Activated CD4-positive, alpha-beta memory T cell treated with anti-CD3 and anti-CD28 coated beads, Interleukin-2, amount 10 ng/mL, durations not matched to agents 7 days and 5 days (primary cell): Measurements from ENCODE around the gene CTNNA1. TPM values are rescaled to one million over a fixed set of nuclear protein-coding genes. Genes with fewer than 3 reads are reported as not detected.
A peak's percentile ranks its signal among the peaks of the same experiment; 100 is the strongest.
"Not testable (repeated sequence)": the region's sequence is repeated elsewhere in the genome, so short reads cannot be mapped to it uniquely, and the experiment has no call there.

Experiments
- CTCF ChIA-PET: fragments of 350-600 bp; sonication (Branson Sonifier 250); formaldehyde crosslinking; loops from one replicate; lab custom pipeline; 2021; ENCODE audit warnings: antibody characterized with exemption, inconsistent platforms; lab: Charles Lee
- POLR2A ChIA-PET: fragments of 350-600 bp; sonication (Branson Sonifier 250); formaldehyde crosslinking; loops from one replicate; lab custom pipeline; 2021; ENCODE audit warnings: antibody characterized with exemption; lab: Charles Lee
- DNase-seq: peaks from one replicate; pipeline ENCODE4 v3.0.0-alpha.2; 2020
- H3K27ac Mint-ChIP-seq: one replicate; pipeline ENCODE4 v1.8.0; 2021; ENCODE audit warnings: mild to moderate bottlenecking, mixed read lengths
- H3K27me3 Mint-ChIP-seq: one replicate; pipeline ENCODE4 v1.8.0; 2021; ENCODE audit warnings: mixed read lengths
- H3K36me3 Mint-ChIP-seq: one replicate; pipeline ENCODE4 v1.8.0; 2021; ENCODE audit warnings: low read depth, mixed read lengths
- H3K4me1 Mint-ChIP-seq: one replicate; pipeline ENCODE4 v1.8.0; 2021; ENCODE audit warnings: mixed read lengths
- H3K4me3 Mint-ChIP-seq: one replicate; pipeline ENCODE4 v1.8.0; 2021; ENCODE audit warnings: mild to moderate bottlenecking, mixed read lengths
- H3K9me3 Mint-ChIP-seq: one replicate; pipeline ENCODE4 v1.8.0; 2021; ENCODE audit warnings: mixed read lengths
- total RNA-seq, 2 experiments: library from RNA; stranded (reverse); gene quantifications; one replicate each; pipeline ENCODE4 v1.2.3, GENCODE V29; 2021

CTNNA1 gene, protein sequence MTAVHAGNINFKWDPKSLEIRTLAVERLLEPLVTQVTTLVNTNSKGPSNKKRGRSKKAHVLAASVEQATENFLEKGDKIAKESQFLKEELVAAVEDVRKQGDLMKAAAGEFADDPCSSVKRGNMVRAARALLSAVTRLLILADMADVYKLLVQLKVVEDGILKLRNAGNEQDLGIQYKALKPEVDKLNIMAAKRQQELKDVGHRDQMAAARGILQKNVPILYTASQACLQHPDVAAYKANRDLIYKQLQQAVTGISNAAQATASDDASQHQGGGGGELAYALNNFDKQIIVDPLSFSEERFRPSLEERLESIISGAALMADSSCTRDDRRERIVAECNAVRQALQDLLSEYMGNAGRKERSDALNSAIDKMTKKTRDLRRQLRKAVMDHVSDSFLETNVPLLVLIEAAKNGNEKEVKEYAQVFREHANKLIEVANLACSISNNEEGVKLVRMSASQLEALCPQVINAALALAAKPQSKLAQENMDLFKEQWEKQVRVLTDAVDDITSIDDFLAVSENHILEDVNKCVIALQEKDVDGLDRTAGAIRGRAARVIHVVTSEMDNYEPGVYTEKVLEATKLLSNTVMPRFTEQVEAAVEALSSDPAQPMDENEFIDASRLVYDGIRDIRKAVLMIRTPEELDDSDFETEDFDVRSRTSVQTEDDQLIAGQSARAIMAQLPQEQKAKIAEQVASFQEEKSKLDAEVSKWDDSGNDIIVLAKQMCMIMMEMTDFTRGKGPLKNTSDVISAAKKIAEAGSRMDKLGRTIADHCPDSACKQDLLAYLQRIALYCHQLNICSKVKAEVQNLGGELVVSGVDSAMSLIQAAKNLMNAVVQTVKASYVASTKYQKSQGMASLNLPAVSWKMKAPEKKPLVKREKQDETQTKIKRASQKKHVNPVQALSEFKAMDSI
- total RNA-seq = 10 to 100 TPM; 79.8 to 90.5 TPM

DNA sequence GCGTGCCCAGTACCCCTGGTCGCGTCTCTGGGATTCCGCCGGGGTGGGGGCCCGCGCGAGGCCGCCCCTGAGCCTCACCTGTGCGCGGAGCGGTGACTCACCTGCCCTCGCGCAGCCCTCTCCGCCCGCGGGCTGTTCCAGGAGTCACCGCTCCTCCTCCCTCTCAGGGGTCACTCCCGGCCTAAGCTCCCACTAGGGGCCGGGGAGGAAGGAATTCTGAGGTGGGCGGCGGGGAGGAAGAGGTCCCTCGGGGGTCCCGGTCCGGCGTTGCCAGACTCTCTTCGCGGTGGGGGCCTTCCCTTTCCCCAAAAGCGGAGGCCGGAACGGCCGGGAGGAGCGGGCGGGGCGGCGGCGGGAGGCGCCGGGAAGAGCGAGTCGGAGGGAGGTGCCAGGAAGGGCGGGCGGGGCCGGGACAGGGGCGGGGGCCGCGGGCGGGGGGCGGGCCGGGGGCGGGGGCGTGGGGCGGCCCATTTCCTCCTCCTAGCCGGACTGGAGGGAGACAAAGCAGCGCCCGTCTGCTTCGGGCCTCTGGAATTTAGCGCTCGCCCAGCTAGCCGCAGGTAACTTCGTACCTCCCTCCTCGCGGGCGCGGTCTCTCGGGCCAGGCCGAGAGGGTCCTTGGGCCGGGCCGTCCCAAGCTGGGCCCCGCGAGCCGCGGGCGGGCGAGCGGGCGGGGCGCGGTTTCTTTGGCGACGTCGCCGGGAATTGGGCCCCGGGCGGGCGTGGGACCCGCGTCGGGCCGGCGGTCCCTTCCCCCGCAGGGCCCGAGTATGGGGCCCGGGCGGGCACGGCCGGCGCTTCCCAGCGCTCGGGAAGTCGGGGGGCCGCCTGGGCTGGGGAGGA lies at the start of gene CTNNA1:
Gene CTNNA1, plus strand, starts transcription at position 475 of the 843 bp plus-strand sequence. CDS start 28,500 bp downstream, outside the sequence.
- POLR2A ChIA-PET = interaction anchor here (1.1 kb wide), 1 partner anchor 9 kb away, joined by 6 read pairs; no protein-coding TSS in a partner anchor
- CTCF ChIA-PET = no interaction called here
- Mint-ChIP-seq H3K36me3 (peaks cover 16% of the 10 kb centered on the region), H3K9me3 (no peaks in the 10 kb centered on the region), H3K4me3 (peak within 1 kb of the TSS; percentile 73), H3K27ac (no peak within 1 kb of the TSS), H3K27me3 (peaks cover 24% of the 10 kb centered on the region), H3K4me1 (peaks cover 40% of the 10 kb centered on the region)
- peak; percentile 69 for DNase-seq

DNA sequence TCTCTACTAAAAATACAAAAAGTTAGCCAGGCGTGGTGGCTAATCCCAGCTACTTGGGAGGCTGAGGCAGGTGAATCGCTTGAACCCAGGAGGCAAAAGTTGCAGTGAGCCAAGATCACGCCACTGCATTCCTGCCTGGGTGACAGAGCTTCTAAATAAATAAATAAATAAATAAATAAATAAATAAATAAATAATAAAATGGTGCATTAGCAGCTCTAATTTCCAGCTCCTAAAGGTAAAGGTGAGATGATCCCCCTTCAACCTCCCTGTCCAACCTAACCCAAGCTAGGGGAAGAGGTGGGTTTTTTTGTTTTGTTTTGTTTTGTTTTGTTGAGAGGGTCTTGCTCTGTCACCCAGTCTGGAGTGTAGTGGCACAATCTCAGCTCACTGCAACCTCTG lies 49.4 kb upstream of the CTNNA1 start:
- H3K9me3 Mint-ChIP-seq, H3K27ac Mint-ChIP-seq, H3K4me3 Mint-ChIP-seq, H3K36me3 Mint-ChIP-seq, CTCF ChIA-PET, POLR2A ChIA-PET, H3K4me1 Mint-ChIP-seq, DNase-seq: not testable (repeated sequence)
- H3K27me3 Mint-ChIP-seq = peaks cover 52% of the 10 kb centered on the region

- Mint-ChIP-seq H3K27ac (no peak overlapping the region), H3K4me1 (no peaks in the 10 kb centered on the region), H3K36me3 (no peaks in the 10 kb centered on the region), H3K27me3 (peaks cover 46% of the 10 kb centered on the region), H3K9me3 (no peaks in the 10 kb centered on the region), H3K4me3 (no peak overlapping the region)
- CTCF ChIA-PET = interaction anchor here (0.6 to 0.9 kb wide), 2 partner anchors 9 to 85 kb away, joined by 3 read pairs; no protein-coding TSS in a partner anchor
- POLR2A ChIA-PET = interaction anchor here (1.0 to 1.6 kb wide), 2 partner anchors 10 to 14 kb away, joined by 3 to 4 read pairs; no protein-coding TSS in a partner anchor
- no peak for DNase-seq
Measured at GRCh38 chr5:138705007-138705406, 48.2 kb upstream of the CTNNA1 start.

GRCh38 chr5:138705567-138705966 lies 47.7 kb upstream of the CTNNA1 start:
- H3K27ac Mint-ChIP-seq = no peak overlapping the region
- no peak for DNase-seq
- H3K36me3 Mint-ChIP-seq = no peaks in the 10 kb centered on the region
- no peak overlapping the region for H3K4me3 Mint-ChIP-seq
- peaks cover 44% of the 10 kb centered on the region for H3K27me3 Mint-ChIP-seq
- ChIA-PET CTCF (no interaction called here), POLR2A (interaction anchor here (1.0 to 1.6 kb wide), 2 partner anchors 10 to 14 kb away, joined by 3 to 4 read pairs; no protein-coding TSS in a partner anchor)
- H3K4me1 Mint-ChIP-seq = no peaks in the 10 kb centered on the region
- no peaks in the 10 kb centered on the region for H3K9me3 Mint-ChIP-seq

- POLR2A ChIA-PET = no interaction called here
- no peaks in the 10 kb centered on the region for H3K4me1 Mint-ChIP-seq
- H3K36me3 Mint-ChIP-seq = no peaks in the 10 kb centered on the region
- CTCF ChIA-PET = no interaction called here
- peaks cover 36% of the 10 kb centered on the region for H3K27me3 Mint-ChIP-seq
- H3K9me3 Mint-ChIP-seq = no peaks in the 10 kb centered on the region
- H3K4me3 Mint-ChIP-seq = no peak overlapping the region
- no peak for DNase-seq
- H3K27ac Mint-ChIP-seq = no peak overlapping the region
Measured at GRCh38 chr5:138706655-138707480, 46.4 kb upstream of the CTNNA1 start.

DNA sequence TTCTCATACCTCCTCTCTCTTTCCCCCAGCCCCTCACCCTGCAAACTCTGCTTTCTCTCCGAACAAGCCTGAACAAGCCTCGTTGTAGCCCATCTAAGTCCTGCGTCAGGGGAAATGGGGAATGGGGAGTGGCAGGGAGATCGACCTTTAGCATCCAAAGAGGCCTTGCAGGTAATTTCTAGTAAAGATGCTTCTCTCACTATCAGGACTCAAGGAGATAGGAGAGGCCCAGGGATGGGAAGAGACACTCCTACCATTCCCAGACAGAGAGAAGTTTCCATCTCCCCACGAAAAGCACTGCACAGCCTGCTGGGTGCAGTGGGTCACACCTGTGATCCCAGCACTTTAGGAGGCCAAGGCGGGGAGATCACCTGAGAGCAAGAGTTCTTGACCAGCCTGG lies 44.4 kb upstream of the CTNNA1 start:
- no peak overlapping the region for H3K27ac Mint-ChIP-seq
- no peak for DNase-seq
- ChIA-PET CTCF (no interaction called here), POLR2A (no interaction called here)
- H3K4me3 Mint-ChIP-seq = no peak overlapping the region
- no peaks in the 10 kb centered on the region for H3K9me3 Mint-ChIP-seq
- no peaks in the 10 kb centered on the region for H3K36me3 Mint-ChIP-seq
- no peaks in the 10 kb centered on the region for H3K4me1 Mint-ChIP-seq
- peaks cover 39% of the 10 kb centered on the region for H3K27me3 Mint-ChIP-seq

DNA sequence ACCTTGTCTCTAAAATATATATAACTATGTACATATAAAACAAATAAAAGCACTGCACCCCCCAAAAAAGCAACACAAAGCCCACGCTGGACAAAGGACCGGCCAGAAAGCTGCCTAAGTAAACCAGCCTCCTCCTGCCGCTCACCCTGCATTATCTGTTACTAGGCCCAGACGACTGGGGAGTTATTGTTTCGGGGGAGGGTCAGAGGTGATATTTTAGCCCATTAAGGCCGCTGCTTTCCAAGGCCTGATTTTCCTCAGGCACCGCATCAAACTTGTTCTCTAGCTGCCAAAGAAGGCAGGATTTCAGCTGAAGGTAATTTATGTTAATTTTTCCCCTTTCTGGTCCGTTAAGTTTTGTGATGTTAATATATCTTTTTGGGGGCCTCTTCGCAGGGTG lies 44.0 kb upstream of the CTNNA1 start:
- CTCF ChIA-PET = no interaction called here
- Mint-ChIP-seq H3K36me3 (no peaks in the 10 kb centered on the region), H3K4me1 (no peaks in the 10 kb centered on the region)

DNA sequence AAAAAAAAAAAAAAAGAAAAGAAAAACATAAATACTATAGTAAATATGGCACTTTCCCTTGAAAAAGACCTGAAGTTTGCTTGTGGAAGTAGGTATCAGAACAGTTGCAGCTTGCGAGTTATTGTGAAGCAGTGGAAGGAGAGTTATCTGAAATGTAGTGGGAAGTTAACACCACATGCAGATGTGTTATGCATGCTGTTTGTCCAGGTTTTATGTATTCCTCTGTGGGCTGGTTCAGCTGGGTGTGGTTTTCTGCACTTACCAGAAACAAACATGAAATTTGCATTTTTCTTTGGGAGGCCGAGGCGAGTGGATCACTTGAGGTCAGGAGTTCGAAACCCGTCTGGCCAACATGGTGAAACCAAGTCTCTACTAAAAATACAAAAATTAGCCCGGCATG lies 42.1 kb upstream of the CTNNA1 start:
- CTCF ChIA-PET = no interaction called here
- Mint-ChIP-seq H3K27ac (no peak overlapping the region), H3K9me3 (no peaks in the 10 kb centered on the region), H3K4me3 (no peak overlapping the region), H3K4me1 (no peaks in the 10 kb centered on the region), H3K27me3 (peaks cover 36% of the 10 kb centered on the region), H3K36me3 (no peaks in the 10 kb centered on the region)
- DNase-seq = no peak
- POLR2A ChIA-PET = interaction anchor here (0.6 kb wide), 1 partner anchor 168 kb away, joined by 3 read pairs; no protein-coding TSS in a partner anchor

More for the DNA sequence above, 44.0 kb upstream of the CTNNA1 start:
- Mint-ChIP-seq H3K9me3 (no peaks in the 10 kb centered on the region), H3K4me3 (no peak overlapping the region), H3K27ac (no peak overlapping the region), H3K27me3 (peaks cover 39% of the 10 kb centered on the region)
- POLR2A ChIA-PET = no interaction called here
- DNase-seq = no peak

DNA sequence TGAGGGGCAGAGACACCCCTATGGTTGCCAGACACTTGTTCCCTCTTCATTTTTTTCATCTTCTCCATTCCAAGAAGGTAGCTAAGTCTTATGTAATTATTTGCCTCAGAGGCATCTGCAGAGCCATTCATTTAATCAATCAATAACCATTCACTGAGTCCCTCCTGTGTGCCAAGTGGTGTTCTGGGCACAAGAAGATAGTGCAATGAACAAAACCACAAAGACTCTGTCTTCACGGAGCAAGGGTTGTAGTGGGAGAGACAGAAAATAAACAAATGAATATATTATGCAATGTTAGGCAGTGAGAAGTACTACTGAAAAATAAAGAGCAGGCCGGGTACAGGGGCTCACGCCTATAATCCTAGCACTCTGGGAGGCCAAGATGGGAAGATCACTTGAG lies 41.4 kb upstream of the CTNNA1 start:
- Mint-ChIP-seq H3K27me3 (peaks cover 36% of the 10 kb centered on the region), H3K36me3 (no peaks in the 10 kb centered on the region), H3K27ac (no peak overlapping the region), H3K9me3 (no peaks in the 10 kb centered on the region), H3K4me1 (no peaks in the 10 kb centered on the region), H3K4me3 (no peak overlapping the region)
- DNase-seq = no peak
- ChIA-PET CTCF (no interaction called here), POLR2A (no interaction called here)

DNA sequence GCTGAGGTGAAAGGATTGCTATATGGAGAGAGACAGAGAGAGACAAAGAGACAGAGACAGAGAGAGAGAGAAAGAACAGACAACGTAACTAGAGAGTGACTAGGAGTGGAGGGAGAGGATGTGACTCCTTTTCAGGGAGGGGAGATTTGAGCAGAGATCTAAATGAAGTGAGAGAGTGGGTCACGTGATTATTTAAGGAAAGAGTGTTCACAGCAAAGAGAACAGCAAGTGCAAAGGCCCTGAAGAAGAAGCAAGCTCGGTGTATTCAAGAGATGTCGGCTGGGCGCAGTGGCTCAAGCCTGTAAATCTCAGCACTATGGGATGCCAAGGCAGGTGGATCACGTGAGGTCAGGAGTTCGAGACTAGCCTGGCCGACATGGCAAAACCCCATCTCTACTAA lies 40.9 kb upstream of the CTNNA1 start:
- Mint-ChIP-seq H3K27me3 (peaks cover 39% of the 10 kb centered on the region), H3K9me3 (no peaks in the 10 kb centered on the region), H3K27ac (no peak overlapping the region), H3K36me3 (no peaks in the 10 kb centered on the region), H3K4me1 (no peaks in the 10 kb centered on the region), H3K4me3 (no peak overlapping the region)
- POLR2A ChIA-PET = no interaction called here
- CTCF ChIA-PET = no interaction called here
- DNase-seq = no peak

GRCh38 chr5:138712791-138713190 lies 40.4 kb upstream of the CTNNA1 start:
- no peak for DNase-seq
- Mint-ChIP-seq H3K27me3 (peaks cover 37% of the 10 kb centered on the region), H3K4me3 (no peak overlapping the region), H3K9me3 (no peaks in the 10 kb centered on the region), H3K4me1 (no peaks in the 10 kb centered on the region), H3K27ac (no peak overlapping the region), H3K36me3 (no peaks in the 10 kb centered on the region)
- POLR2A ChIA-PET = no interaction called here
- CTCF ChIA-PET = no interaction called here

DNA sequence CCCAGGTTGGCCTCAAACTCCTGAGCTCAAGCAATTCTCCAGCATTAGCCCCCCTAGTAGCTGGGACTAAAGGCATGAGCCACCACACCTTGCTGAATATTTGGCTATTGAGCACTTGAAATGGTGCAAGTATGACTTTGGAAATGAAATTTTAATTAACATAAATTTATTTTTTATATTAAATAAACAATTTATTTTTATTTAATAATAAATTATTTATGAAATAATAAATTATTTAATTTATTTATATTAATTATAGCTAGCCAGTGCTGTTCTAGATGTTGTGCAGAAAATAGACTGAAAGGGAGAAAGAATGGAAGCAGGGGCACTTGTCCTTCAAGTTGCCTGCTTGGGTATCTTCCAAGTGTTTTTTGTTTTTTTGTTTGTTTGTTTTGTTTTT lies 40.0 kb upstream of the CTNNA1 start:
- CTCF ChIA-PET = no interaction called here
- Mint-ChIP-seq H3K9me3 (no peaks in the 10 kb centered on the region), H3K4me3 (no peak overlapping the region), H3K27me3 (peaks cover 40% of the 10 kb centered on the region), H3K36me3 (no peaks in the 10 kb centered on the region), H3K4me1 (no peaks in the 10 kb centered on the region), H3K27ac (no peak overlapping the region)
- DNase-seq = no peak
- POLR2A ChIA-PET = no interaction called here
